K562 (cell line): Measurements from ENCODE around the gene HDAC1. TPM values are rescaled to one million over a fixed set of nuclear protein-coding genes. Genes with fewer than 3 reads are reported as not detected.

Experiments used
- ATAC-seq: fragments of 200-7000 bp; cut with Tn5 transposase; 3 replicates; pipeline ENCODE4 v1.9.1; 2020; ENCODE audit warnings: moderate library complexity
- BruUV-seq: library from RNA; stranded (reverse); fragments of 400-500 nt; replicated peaks from 2 replicates; lab custom pipeline; 2021; lab: Mats Ljungman, UMichigan
- CTCF ChIA-PET: fragments of 300-600 bp; formaldehyde crosslinking; extraction: SDS; loops from one replicate; lab custom pipeline; 2021; ENCODE audit warnings: low intra/inter-chr PET ratio; lab: Yijun Ruan, JAX
- POLR2A ChIA-PET: fragments of 300-600, 350-650 bp; sonication (Branson Sonifier 250); formaldehyde crosslinking; extraction: SDS; loops from one replicate; lab custom pipeline; 2021; ENCODE audit warnings: antibody characterized with exemption, inconsistent platforms; lab: Yijun Ruan, JAX
- DNase-seq, 4 experiments: peaks; one replicate each; pipeline versions ENCODE4 v3.0.0 to v3.0.0-alpha.2; 2011 to 2018; ENCODE audit warnings: low spot score in 3 of 4, mixed read lengths in 3 of 4; ENCODE audit errors: extremely low read depth in 1 of 4
- FAIRE-seq: peaks from 2 replicates; lab custom pipeline; 2011; peaks lifted over from hg19 to GRCh38; lab: Jason Lieb, UNC
- H2AFZ ChIP-seq: 2 replicates; pipeline ENCODE4 v1.6.0; 2011; ENCODE audit warnings: low read depth, low read length, control low read depth, inconsistent platforms
- H3K27ac ChIP-seq: fragments of 200-600 bp; 3 replicates; pipeline ENCODE4 v1.8.0; 2011; ENCODE audit warnings: low read depth, mild to moderate bottlenecking, control low read depth, inconsistent platforms, low read length, moderate library complexity, mixed read lengths; ENCODE audit errors: extremely low read depth
- H3K27me3 ChIP-seq, 2 experiments: fragments of 300-600 bp in 1 of 2; 2 replicates in 1 of 2; 3 replicates in 1 of 2; pipeline versions ENCODE4 v1.6.0 to v1.8.0; 2011; ENCODE audit warnings: inconsistent platforms in 2 of 2, low read length in 2 of 2, mild to moderate bottlenecking in 1 of 2, mixed read lengths in 1 of 2, moderate library complexity in 1 of 2; ENCODE audit not compliant: control insufficient read depth in 2 of 2, insufficient read depth in 2 of 2
- H3K36me3 ChIP-seq: fragments of 300-600 bp; 3 replicates; pipeline ENCODE4 v1.8.0; 2011; ENCODE audit warnings: mild to moderate bottlenecking, low read length, inconsistent platforms; ENCODE audit not compliant: control insufficient read depth, insufficient read depth
- H3K4me1 ChIP-seq, 2 experiments: fragments of 200-600 bp in 1 of 2; replicated peaks in 1 of 2; 2 replicates in 1 of 2; 3 replicates in 1 of 2; pipeline versions ENCODE4 v1.5.1 to v1.8.0; 2011; ENCODE audit warnings: inconsistent platforms in 2 of 2, low read length in 2 of 2, mild to moderate bottlenecking in 1 of 2, mixed read lengths in 1 of 2, moderate library complexity in 1 of 2; ENCODE audit not compliant: control insufficient read depth in 2 of 2, insufficient read depth in 2 of 2
- H3K4me2 ChIP-seq: 2 replicates; pipeline ENCODE4 v1.6.1; 2011; ENCODE audit warnings: low read length, control low read depth, inconsistent platforms, mixed read lengths; ENCODE audit not compliant: insufficient read depth
- H3K4me3 ChIP-seq: fragments of 200-600 bp; sonication (generic), shearing (Covaris generic); 2 replicates; pipeline ENCODE4 v1.5.1; 2016; ENCODE audit warnings: control low read depth, inconsistent platforms
- H3K79me2 ChIP-seq: fragments of 200-600 bp; 3 replicates; pipeline ENCODE4 v1.8.0; 2011; ENCODE audit warnings: low read length, inconsistent platforms; ENCODE audit not compliant: control insufficient read depth, insufficient read depth
- H3K9ac ChIP-seq, 2 experiments: 2 replicates each; pipeline versions ENCODE4 v1.6.0 to v1.6.1; 2011; ENCODE audit warnings: low read depth in 2 of 2, low read length in 2 of 2, control low read depth in 1 of 2, inconsistent platforms in 1 of 2, mild to moderate bottlenecking in 1 of 2, mixed read lengths in 1 of 2; ENCODE audit not compliant: insufficient read depth in 1 of 2
- H3K9me1 ChIP-seq: one replicate; pipeline ENCODE4 v1.6.0; 2011; ENCODE audit warnings: inconsistent platforms, mild to moderate bottlenecking, low read length, moderate library complexity; ENCODE audit not compliant: control insufficient read depth, insufficient read depth
- H3K9me3 ChIP-seq: replicated peaks from 2 replicates; pipeline ENCODE4 v1.5.1; 2011; ENCODE audit warnings: low read depth, low read length, inconsistent platforms; ENCODE audit not compliant: control insufficient read depth, insufficient read depth
- H4K20me1 ChIP-seq: replicated peaks from 2 replicates; pipeline ENCODE4 v1.6.1; 2011; ENCODE audit warnings: low read length, inconsistent platforms, mixed read lengths; ENCODE audit not compliant: control insufficient read depth, insufficient read depth
- ARHGAP35 ChIP-seq: fragments of 450-650 bp; IDR thresholded peaks from 2 replicates; pipeline ENCODE4 v1.6.1; 2018; ENCODE audit not compliant: partially characterized antibody
- FOXJ3 ChIP-seq: sonication (generic); formaldehyde crosslinking; IDR thresholded peaks from 2 replicates; pipeline ENCODE4 v1.4.0; 2020; ENCODE audit warnings: mild to moderate bottlenecking, missing genetic modification reagents
- POLR2AphosphoS2 ChIP-seq: IDR thresholded peaks from 2 replicates; pipeline ENCODE4 v1.6.1; 2012; ENCODE audit warnings: low read length, improper control_type of control experiment
- POLR2G ChIP-seq: fragments of 200-400 bp; formaldehyde crosslinking; IDR thresholded peaks from 2 replicates; pipeline ENCODE4 v1.6.1; 2017; ENCODE audit warnings: low read depth, mild to moderate bottlenecking, antibody characterized with exemption, low read length, moderate library complexity
- RBFOX2 ChIP-seq: fragments of 200-400 bp; formaldehyde crosslinking; IDR thresholded peaks from 2 replicates; pipeline ENCODE4 v1.6.1; 2017; ENCODE audit warnings: low read depth, mild to moderate bottlenecking, low read length, moderate library complexity
- RBM22 ChIP-seq: fragments of 200-400 bp; formaldehyde crosslinking; IDR thresholded peaks from 2 replicates; pipeline ENCODE4 v1.6.1; 2018; ENCODE audit warnings: low read length, low read depth; ENCODE audit not compliant: poor library complexity, severe bottlenecking
- ZNF444 ChIP-seq: fragments of 250-450 bp; sonication (Bioruptor Pico); IDR thresholded peaks from 2 replicates; pipeline ENCODE4 v1.4.0; 2020; ENCODE audit warnings: mild to moderate bottlenecking, moderate library complexity
- WGBS: fragments of 100-300 bp; shearing (Covaris generic); methylation state at CpG from one replicate; pipeline ENCODE4 v1.1.6; 2016; ENCODE audit warnings: low coverage, mixed read lengths; ENCODE audit not compliant: insufficient coverage; ENCODE audit errors: missing lambda C conversion rate; 5-methylcytosine and 5-hydroxymethylcytosine counted together
- in situ Hi-C: fragments of 300-500 bp; cut with MboI; formaldehyde crosslinking; loops from 4 replicates; pipeline ENCODE4 v1.15.0; 2018; ENCODE audit warnings: inconsistent platforms, mixed read lengths
- intact Hi-C: fragments of 100-400 bp; cut with micrococcal nuclease; formaldehyde crosslinking; loops from 2 replicates; pipeline ENCODE4 v1.14.2; 2022
- polyA plus RNA-seq, 8 experiments: library from polyadenylated mRNA; depleted of rRNA in 4 of 8; stranded (reverse) in 5 of 8; unstranded in 3 of 8; fragments of >200 nt; fragmentation: Nextera tagmentation in 2 of 8; fragmentation: Illumina TruSeq in 1 of 8; extraction: Ambion mirVana in 2 of 8; extraction: Trizol in 1 of 8; gene quantifications; 2 replicates each; pipeline versions ENCODE4 v1.2.1 to v1.2.3, GENCODE V29; 2011 to 2014; ENCODE audit warnings: inconsistent platforms in 1 of 8, missing spikeins in 1 of 8
- total RNA-seq, 7 experiments: library from RNA; depleted of rRNA in 6 of 7; stranded (reverse); fragments of >200 nt in 6 of 7; fragmentation: Illumina TruSeq in 2 of 7; extraction: Trizol in 2 of 7; gene quantifications; 2 replicates each; pipeline versions ENCODE4 v1.2.1 to v1.2.3, GENCODE V29; 2011 to 2021; ENCODE audit warnings: low replicate concordance in 1 of 7

HDAC1 gene
- total and polyA plus RNA-seq, 9 of the 15 experiments (the other 6 are each of a cell fraction or from before 2014, with no cell fraction given) = 169 to 384 (median 193) TPM

GRCh38 chr1:32377541-32378220, 85.8 kb downstream of the HDAC1 start:
- no peak overlapping the region for H2AFZ ChIP-seq
- no peaks in the 10 kb centered on the region for H3K4me1 ChIP-seq
- peaks cover 98% of the 10 kb centered on the region for H3K36me3 ChIP-seq
- no peaks in the 10 kb centered on the region for H3K79me2 ChIP-seq
- no peaks in the 10 kb centered on the region for H3K9me3 ChIP-seq
- POLR2A ChIA-PET = interaction anchor here (0.6 to 4.7 kb wide), 10 partner anchors 10 to 979 kb away, joined by 3 to 62 read pairs (median 4); partner anchors contain the start of gene BSDC1
- intact Hi-C loops (no loop called here), in situ Hi-C loops (no loop called here)
- no peaks in the 10 kb centered on the region for H3K27me3 ChIP-seq
- FAIRE-seq (no peak), ATAC-seq (no peak; the same call in 2 of the 3 replicates), DNase-seq (peak in 1 of 4 experiments; percentile 22)
- no peak overlapping the region for H3K27ac ChIP-seq
- peak overlapping the region in 1 of 2 experiments; percentile 19; a peak in 1 of 4 replicates for H3K9ac ChIP-seq
- CTCF ChIA-PET = no interaction called here
- no peak overlapping the region for H3K4me2 ChIP-seq
- no peaks in the 10 kb centered on the region for H4K20me1 ChIP-seq
- H3K4me3 ChIP-seq = no peak overlapping the region
- H3K9me1 ChIP-seq = no peaks in the 10 kb centered on the region
- TF ChIP-seq POLR2AphosphoS2 (peak; percentile 31; the same call in 1 of the 2 replicates), RBM22 (peak; percentile 42), ARHGAP35 (no peak), POLR2G (peak; percentile 40; the same call in 1 of the 2 replicates), ZNF444 (CRISPR knock-in tag) (no peak), RBFOX2 (peak; percentile 53), FOXJ3 (CRISPR knock-in tag) (no peak)
- 96% methylated on average over 12 of the region's 12 CpGs for WGBS
- BruUV-seq = no TSS peak
